Neutrophil (primary cell): ENCODE measurements around the gene BPHL.
"Not testable (repeated sequence)": the region's sequence is repeated elsewhere in the genome, so short reads cannot be mapped to it uniquely, and the experiment has no call there.

Experiments used
- H3K27ac ChIP-seq: fragments of 200-600 bp; sonication (generic); 2 replicates; pipeline ENCODE4 v1.5.1; 2016; ENCODE audit warnings: mild to moderate bottlenecking, moderate library complexity
- H3K27me3 ChIP-seq: fragments of 200-600 bp; sonication (generic); 2 replicates; pipeline ENCODE4 v1.6.0; 2016; ENCODE audit warnings: mild to moderate bottlenecking
- H3K36me3 ChIP-seq: fragments of 200-600 bp; sonication (generic); 2 replicates; pipeline ENCODE4 v1.5.1; 2017
- H3K4me1 ChIP-seq, 2 experiments: fragments of 200-600 bp in 1 of 2; sonication (generic) in 1 of 2; 1 replicate in 1 of 2; 2 replicates in 1 of 2; pipeline versions ENCODE4 v1.5.1 to v1.6.1; 2013 to 2016; ENCODE audit warnings: low read depth in 1 of 2, low read length in 1 of 2, mild to moderate bottlenecking in 1 of 2, moderate library complexity in 1 of 2; ENCODE audit not compliant: control insufficient read depth in 1 of 2, insufficient read depth in 1 of 2
- H3K4me3 ChIP-seq, 2 experiments: fragments of 200-600 bp in 1 of 2; sonication (generic) in 1 of 2; 1 replicate in 1 of 2; 2 replicates in 1 of 2; pipeline ENCODE4 v1.5.1; 2013 to 2016; ENCODE audit warnings: low read depth in 1 of 2, low read length in 1 of 2, mild to moderate bottlenecking in 1 of 2, moderate library complexity in 1 of 2
- H3K9me3 ChIP-seq: fragments of 200-600 bp; sonication (generic); 2 replicates; pipeline ENCODE4 v1.5.1; 2016
- TF ChIP-seq, protein P1 (sequence below): fragments of 200-600 bp; sonication (generic); IDR thresholded peaks from 2 replicates; pipeline ENCODE4 v1.5.1; 2016; ENCODE audit warnings: antibody characterized with exemption

The BPHL gene

DNA sequence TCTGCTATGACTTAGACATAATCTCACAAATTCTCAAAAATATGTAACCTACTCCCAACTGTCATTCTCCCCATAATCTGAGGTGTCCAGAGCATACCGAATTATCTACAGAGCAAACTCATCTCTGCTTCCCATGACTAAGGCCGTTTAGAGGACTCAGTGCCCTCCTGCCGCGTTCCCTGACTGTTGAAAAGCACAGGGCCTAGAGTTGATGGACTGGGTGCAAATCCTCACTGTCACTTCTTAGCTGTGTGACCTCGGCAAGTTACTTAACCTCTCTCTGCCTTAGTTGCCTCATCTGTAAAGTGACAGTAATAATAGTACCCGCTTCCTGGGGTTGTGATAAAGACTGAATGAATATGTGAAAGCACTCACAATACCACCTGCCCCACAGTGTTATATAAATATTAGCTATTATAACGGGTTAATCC lies 43.6 kb downstream of the BPHL start:
- peaks cover 100% of the 10 kb centered on the region for H3K27me3 ChIP-seq
- H3K36me3 ChIP-seq = no peaks in the 10 kb centered on the region
- peak overlapping the region in 1 of 2 experiments; percentile 66 for H3K4me3 ChIP-seq
- TF ChIP-seq, protein P1, sequence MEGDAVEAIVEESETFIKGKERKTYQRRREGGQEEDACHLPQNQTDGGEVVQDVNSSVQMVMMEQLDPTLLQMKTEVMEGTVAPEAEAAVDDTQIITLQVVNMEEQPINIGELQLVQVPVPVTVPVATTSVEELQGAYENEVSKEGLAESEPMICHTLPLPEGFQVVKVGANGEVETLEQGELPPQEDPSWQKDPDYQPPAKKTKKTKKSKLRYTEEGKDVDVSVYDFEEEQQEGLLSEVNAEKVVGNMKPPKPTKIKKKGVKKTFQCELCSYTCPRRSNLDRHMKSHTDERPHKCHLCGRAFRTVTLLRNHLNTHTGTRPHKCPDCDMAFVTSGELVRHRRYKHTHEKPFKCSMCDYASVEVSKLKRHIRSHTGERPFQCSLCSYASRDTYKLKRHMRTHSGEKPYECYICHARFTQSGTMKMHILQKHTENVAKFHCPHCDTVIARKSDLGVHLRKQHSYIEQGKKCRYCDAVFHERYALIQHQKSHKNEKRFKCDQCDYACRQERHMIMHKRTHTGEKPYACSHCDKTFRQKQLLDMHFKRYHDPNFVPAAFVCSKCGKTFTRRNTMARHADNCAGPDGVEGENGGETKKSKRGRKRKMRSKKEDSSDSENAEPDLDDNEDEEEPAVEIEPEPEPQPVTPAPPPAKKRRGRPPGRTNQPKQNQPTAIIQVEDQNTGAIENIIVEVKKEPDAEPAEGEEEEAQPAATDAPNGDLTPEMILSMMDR = no peak
- peaks cover 12 to 29% of the 10 kb centered on the region in 2 experiments for H3K4me1 ChIP-seq
- no peak overlapping the region for H3K27ac ChIP-seq
- H3K9me3 ChIP-seq = no peaks in the 10 kb centered on the region

GRCh38 chr6:3162565-3163247 lies 44.2 kb downstream of the BPHL start:
- Histone ChIP-seq H3K27ac (no peak overlapping the region), H3K27me3 (peaks cover 97% of the 10 kb centered on the region), H3K4me1 (peaks cover 9 to 24% of the 10 kb centered on the region in 2 experiments), H3K9me3 (no peaks in the 10 kb centered on the region), H3K4me3 (peak overlapping the region; percentile 54 to 66), H3K36me3 (no peaks in the 10 kb centered on the region)
- TF ChIP-seq, protein P1 = no peak

- Histone ChIP-seq H3K27me3 (peaks cover 97% of the 10 kb centered on the region), H3K9me3 (no peaks in the 10 kb centered on the region), H3K4me1 (peaks cover 9 to 20% of the 10 kb centered on the region in 2 experiments), H3K4me3 (peak overlapping the region; percentile 54 to 66), H3K36me3 (no peaks in the 10 kb centered on the region), H3K27ac (no peak overlapping the region)
- TF ChIP-seq, protein P1 = no peak
Observed at GRCh38 chr6:3163248-3163594, 44.7 kb downstream of the BPHL start.

DNA sequence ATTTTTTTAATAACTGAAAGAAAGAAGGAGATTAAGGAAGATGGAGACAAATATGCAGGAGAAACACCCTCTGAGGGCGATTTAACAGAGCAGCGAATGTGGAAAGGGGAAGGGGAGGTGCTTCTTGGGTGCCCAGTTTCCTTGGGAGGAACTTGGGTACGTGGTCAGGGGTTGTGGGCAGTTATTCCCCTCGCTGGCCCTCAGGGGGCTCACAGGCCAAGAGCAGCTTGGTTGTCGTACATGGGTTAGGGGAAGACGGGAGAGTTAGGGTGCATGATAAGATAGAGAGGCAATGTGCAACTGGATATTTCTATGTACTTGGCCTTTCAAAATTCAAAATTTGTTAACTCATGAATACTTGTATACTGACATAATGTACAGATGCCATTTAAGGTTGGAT lies 45.9 kb downstream of the BPHL start:
- Histone ChIP-seq H3K9me3 (no peaks in the 10 kb centered on the region), H3K27ac (no peak overlapping the region), H3K27me3 (peaks cover 87% of the 10 kb centered on the region), H3K36me3 (no peaks in the 10 kb centered on the region), H3K4me1 (peaks cover 9 to 20% of the 10 kb centered on the region in 2 experiments), H3K4me3 (no peak overlapping the region)
- TF ChIP-seq, protein P1 = no peak

- Histone ChIP-seq H3K4me1 (peaks cover 9 to 20% of the 10 kb centered on the region in 2 experiments), H3K27ac (no peak overlapping the region), H3K4me3 (no peak overlapping the region), H3K27me3 (peaks cover 72% of the 10 kb centered on the region), H3K9me3 (no peaks in the 10 kb centered on the region), H3K36me3 (no peaks in the 10 kb centered on the region)
- TF ChIP-seq, protein P1 = no peak
Observed at GRCh38 chr6:3165631-3166534, 47.4 kb downstream of the BPHL start.

DNA sequence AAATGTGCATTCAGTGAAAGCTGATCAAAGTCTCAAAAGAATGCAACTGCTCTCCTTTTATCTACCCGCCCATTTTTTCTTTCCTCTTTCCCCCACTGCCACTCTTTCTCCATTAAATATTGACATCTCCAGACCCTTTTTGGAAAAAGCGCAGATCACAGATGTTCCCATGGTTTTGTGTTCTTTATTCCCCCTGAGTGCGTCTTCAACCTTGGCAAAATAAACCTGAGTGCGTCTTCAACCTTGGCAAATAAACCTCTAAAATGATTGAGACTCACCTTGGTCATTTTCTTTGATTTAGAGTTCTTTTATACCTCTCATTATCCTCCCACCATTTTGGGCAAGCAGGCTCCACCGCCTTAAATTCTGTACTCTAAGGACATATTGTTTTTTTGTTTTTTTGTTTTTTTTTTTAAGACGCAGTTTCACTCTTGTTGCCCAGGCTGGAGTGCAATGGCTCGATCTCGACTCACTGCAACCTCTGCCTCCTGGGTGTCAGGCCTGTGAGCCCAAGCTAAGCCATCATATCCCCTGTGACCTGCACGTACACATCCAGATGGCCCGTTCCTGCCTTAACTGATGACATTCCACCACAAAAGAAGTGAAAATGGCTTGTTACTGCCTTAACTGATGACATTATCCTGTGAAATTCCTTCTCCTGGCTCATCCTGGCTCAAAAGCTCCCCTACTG lies 48.2 kb downstream of the BPHL start:
- H3K36me3 ChIP-seq, H3K9me3 ChIP-seq, H3K4me3 ChIP-seq, H3K27ac ChIP-seq: not testable (repeated sequence)
- Histone ChIP-seq H3K4me1 (peaks cover 9 to 20% of the 10 kb centered on the region in 2 experiments), H3K27me3 (peaks cover 64% of the 10 kb centered on the region)

DNA sequence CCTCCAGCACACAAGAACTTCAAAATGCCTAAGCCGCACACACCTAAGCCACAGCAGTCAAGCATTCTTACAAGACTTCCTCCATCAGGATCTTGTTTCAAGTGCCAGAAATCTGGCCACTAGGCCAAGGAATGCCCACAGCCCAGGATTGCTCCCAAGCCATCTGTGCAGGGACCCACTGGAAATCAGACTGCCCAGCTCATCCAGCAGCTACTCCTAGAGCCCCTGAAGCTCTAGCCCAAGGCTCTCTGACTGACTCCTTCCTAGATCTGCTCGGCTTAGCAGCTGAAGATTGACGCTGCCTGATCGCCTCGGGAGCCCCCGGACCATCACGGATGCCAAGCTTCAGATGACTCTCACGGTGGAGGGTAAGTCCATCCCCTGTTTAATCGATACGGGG lies 49.5 kb downstream of the BPHL start:
- peaks cover 50% of the 10 kb centered on the region for H3K27me3 ChIP-seq
- not testable (repeated sequence) for H3K4me3 ChIP-seq, H3K36me3 ChIP-seq, H3K27ac ChIP-seq, H3K9me3 ChIP-seq
- peaks cover 9 to 10% of the 10 kb centered on the region in 2 experiments for H3K4me1 ChIP-seq

DNA sequence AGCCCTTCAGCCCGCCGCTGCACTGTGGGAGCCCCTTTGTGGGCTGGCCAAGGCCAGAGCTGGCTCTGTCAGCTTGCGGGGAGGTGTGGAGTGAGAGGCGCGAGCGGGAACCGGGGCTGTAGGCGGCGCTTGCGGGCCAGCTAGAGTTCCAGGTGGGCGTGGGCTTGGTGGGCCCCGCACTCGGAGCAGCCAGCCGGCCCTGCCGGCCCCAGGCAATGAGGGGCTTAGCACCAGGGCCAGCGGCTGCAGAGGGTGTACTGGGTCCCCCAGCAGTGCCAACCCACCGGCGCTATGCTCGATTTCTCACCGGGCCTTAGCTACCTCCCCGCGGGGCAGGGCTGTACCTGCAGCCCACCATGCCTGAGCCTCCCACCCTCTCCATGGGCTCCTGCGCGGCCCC lies 52.2 kb downstream of the BPHL start:
- H3K27ac ChIP-seq, H3K9me3 ChIP-seq: not testable (repeated sequence)

More for the DNA sequence above, 52.2 kb downstream of the BPHL start:
- peaks cover 24% of the 10 kb centered on the region for H3K27me3 ChIP-seq
- not testable (repeated sequence) for H3K4me3 ChIP-seq, H3K36me3 ChIP-seq, H3K4me1 ChIP-seq
